Neural progenitor cell (in vitro differentiated cells): ENCODE data around the gene KAZN. TPM values are rescaled to one million over a fixed set of nuclear protein-coding genes. Genes with fewer than 3 reads are reported as not detected.

Source experiments
- DNase-seq: peaks from one replicate; pipeline ENCODE4 v3.0.0-alpha.2; 2016; ENCODE audit warnings: low spot score
- H2AFZ ChIP-seq: fragments of 200-600 bp; sonication (generic); replicated peaks from 2 replicates; pipeline ENCODE4 v1.6.1; 2016; ENCODE audit warnings: antibody characterized with exemption
- H3F3A ChIP-seq: fragments of 200-600 bp; sonication (generic); 2 replicates; pipeline ENCODE4 v1.6.1; 2016; ENCODE audit warnings: antibody characterized with exemption, low read depth
- H3K27ac ChIP-seq: fragments of 200-600 bp; sonication (generic); 2 replicates; pipeline ENCODE4 v1.5.1; 2016; ENCODE audit warnings: mild to moderate bottlenecking
- H3K27me3 ChIP-seq: fragments of 200-600 bp; sonication (generic); 2 replicates; pipeline ENCODE4 v1.6.1; 2016; ENCODE audit warnings: mild to moderate bottlenecking, moderate library complexity
- H3K36me3 ChIP-seq: fragments of 200-600 bp; sonication (generic); 2 replicates; pipeline ENCODE4 v1.5.1; 2016
- H3K4me1 ChIP-seq: fragments of 200-600 bp; sonication (generic); 2 replicates; pipeline ENCODE4 v1.6.1; 2016; ENCODE audit warnings: mixed run types
- H3K4me2 ChIP-seq: fragments of 200-600 bp; sonication (generic); 2 replicates; pipeline ENCODE4 v1.6.1; 2016
- H3K4me3 ChIP-seq: fragments of 200-600 bp; sonication (generic); 2 replicates; pipeline ENCODE4 v1.5.1; 2016
- H3K79me2 ChIP-seq: fragments of 200-600 bp; sonication (generic); 2 replicates; pipeline ENCODE4 v1.6.1; 2016; ENCODE audit warnings: low read depth
- H3K9ac ChIP-seq: fragments of 200-600 bp; sonication (generic); 2 replicates; pipeline ENCODE4 v1.6.1; 2016
- H3K9me3 ChIP-seq: fragments of 200-600 bp; sonication (generic); 2 replicates; pipeline ENCODE4 v1.5.1; 2016; ENCODE audit warnings: low read depth
- H4K20me1 ChIP-seq: fragments of 200-600 bp; sonication (generic); 2 replicates; pipeline ENCODE4 v1.6.1; 2016; ENCODE audit warnings: low read depth
- H3K27ac Mint-ChIP-seq: 3 replicates; pipeline ENCODE4 v1.8.0; 2021; ENCODE audit warnings: mixed read lengths
- H3K27me3 Mint-ChIP-seq: 2 replicates; pipeline ENCODE4 v1.8.0; 2022; ENCODE audit warnings: low read depth, mild to moderate bottlenecking, inconsistent platforms, moderate library complexity, mixed read lengths; ENCODE audit not compliant: insufficient read depth
- H3K36me3 Mint-ChIP-seq: 3 replicates; pipeline ENCODE4 v1.8.0; 2021; ENCODE audit warnings: mixed read lengths
- H3K4me1 Mint-ChIP-seq: 3 replicates; pipeline ENCODE4 v1.8.0; 2021; ENCODE audit warnings: mixed read lengths
- H3K4me3 Mint-ChIP-seq: 3 replicates; pipeline ENCODE4 v1.8.0; 2021; ENCODE audit warnings: mild to moderate bottlenecking, moderate library complexity, mixed read lengths
- H3K9me3 Mint-ChIP-seq: 3 replicates; pipeline ENCODE4 v1.8.0; 2020; ENCODE audit warnings: mixed read lengths
- EZH2 ChIP-seq: fragments of 200-600 bp; sonication (generic); IDR thresholded peaks from 2 replicates; pipeline ENCODE4 v1.6.1; 2017; ENCODE audit warnings: antibody characterized with exemption, mild to moderate bottlenecking, moderate library complexity
- EZH2phosphoT487 ChIP-seq: fragments of 200-600 bp; sonication (generic); IDR thresholded peaks from 2 replicates; pipeline ENCODE4 v1.6.1; 2017; ENCODE audit warnings: antibody characterized with exemption
- total RNA-seq: library from RNA; depleted of rRNA; stranded (reverse); fragments of >200 nt; gene quantifications from 2 replicates; pipeline ENCODE4 v1.2.3, GENCODE V29; 2015; ENCODE audit warnings: low replicate concordance
- TF ChIP-seq, protein P1 (sequence below): fragments of 200-600 bp; sonication (generic); IDR thresholded peaks from 2 replicates; pipeline ENCODE4 v1.5.1; 2017; ENCODE audit warnings: antibody characterized with exemption, mild to moderate bottlenecking

Gene KAZN
- total RNA-seq, 1 donor from 2014 or later = 6.1 TPM

DNA sequence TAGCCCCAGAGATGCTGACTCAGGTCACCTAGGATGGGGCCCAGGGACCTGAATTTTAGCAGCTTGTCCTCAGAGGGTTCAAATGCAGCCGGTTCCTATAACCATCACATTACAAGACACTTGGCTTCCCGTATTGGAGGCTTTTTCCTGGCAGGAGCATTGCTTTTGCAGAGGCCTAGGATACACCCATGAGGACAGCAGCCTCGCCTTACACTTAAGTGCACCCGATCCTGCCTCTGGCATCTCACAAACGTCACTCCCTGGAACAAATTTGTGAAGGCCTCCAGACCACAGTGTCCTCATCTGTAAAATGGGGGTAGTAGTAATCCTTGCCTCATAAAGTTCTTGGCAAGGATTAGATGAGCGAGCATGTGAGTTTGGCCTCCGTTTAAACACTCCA lies 130.0 kb downstream of the KAZN start:
- DNase-seq = no peak
- H3K9me3 Mint-ChIP-seq = no peaks in the 10 kb centered on the region
- no peaks in the 10 kb centered on the region for H3K36me3 Mint-ChIP-seq
- Histone ChIP-seq H3K4me3 (no peak overlapping the region), H3K9ac (no peak overlapping the region), H2AFZ (no peak overlapping the region), H3K79me2 (no peaks in the 10 kb centered on the region), H3K4me2 (no peak overlapping the region), H4K20me1 (peaks cover 9% of the 10 kb centered on the region), H3K27ac (no peak overlapping the region), H3F3A (peaks cover 56% of the 10 kb centered on the region), H3K27me3 (peaks cover 4% of the 10 kb centered on the region), H3K4me1 (peaks cover 65% of the 10 kb centered on the region), H3K36me3 (no peaks in the 10 kb centered on the region), H3K9me3 (no peaks in the 10 kb centered on the region)
- no peak overlapping the region for H3K4me3 Mint-ChIP-seq
- TF ChIP-seq, protein P1, sequence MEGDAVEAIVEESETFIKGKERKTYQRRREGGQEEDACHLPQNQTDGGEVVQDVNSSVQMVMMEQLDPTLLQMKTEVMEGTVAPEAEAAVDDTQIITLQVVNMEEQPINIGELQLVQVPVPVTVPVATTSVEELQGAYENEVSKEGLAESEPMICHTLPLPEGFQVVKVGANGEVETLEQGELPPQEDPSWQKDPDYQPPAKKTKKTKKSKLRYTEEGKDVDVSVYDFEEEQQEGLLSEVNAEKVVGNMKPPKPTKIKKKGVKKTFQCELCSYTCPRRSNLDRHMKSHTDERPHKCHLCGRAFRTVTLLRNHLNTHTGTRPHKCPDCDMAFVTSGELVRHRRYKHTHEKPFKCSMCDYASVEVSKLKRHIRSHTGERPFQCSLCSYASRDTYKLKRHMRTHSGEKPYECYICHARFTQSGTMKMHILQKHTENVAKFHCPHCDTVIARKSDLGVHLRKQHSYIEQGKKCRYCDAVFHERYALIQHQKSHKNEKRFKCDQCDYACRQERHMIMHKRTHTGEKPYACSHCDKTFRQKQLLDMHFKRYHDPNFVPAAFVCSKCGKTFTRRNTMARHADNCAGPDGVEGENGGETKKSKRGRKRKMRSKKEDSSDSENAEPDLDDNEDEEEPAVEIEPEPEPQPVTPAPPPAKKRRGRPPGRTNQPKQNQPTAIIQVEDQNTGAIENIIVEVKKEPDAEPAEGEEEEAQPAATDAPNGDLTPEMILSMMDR = no peak
- TF ChIP-seq EZH2 (no peak), EZH2phosphoT487 (no peak)
- peaks cover 54% of the 10 kb centered on the region for H3K4me1 Mint-ChIP-seq
- peaks cover 2% of the 10 kb centered on the region for H3K27me3 Mint-ChIP-seq
- H3K27ac Mint-ChIP-seq = no peak overlapping the region

DNA sequence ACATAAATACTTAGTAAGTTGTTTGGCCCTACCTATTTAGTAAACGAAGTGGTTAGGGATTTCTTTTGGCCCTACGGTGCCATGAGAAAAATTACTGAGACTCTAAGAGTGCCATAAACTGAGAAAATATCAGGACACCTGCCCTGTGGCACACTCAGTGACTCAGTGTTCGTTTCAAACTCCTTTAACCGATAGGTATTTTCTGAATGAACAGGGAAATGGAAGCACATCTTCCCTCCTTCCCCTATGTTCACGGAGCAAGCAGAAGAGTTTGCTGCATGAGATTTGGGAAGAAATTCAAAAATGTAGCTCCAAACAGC lies 134.2 kb downstream of the KAZN start:
- peaks cover 10% of the 10 kb centered on the region for H3K27me3 ChIP-seq
- H3K4me2 ChIP-seq = peak overlapping the region; percentile 59
- Mint-ChIP-seq H3K27ac (peak overlapping the region; percentile 96), H3K4me1 (peaks cover 60% of the 10 kb centered on the region), H3K9me3 (no peaks in the 10 kb centered on the region), H3K27me3 (peaks cover 2% of the 10 kb centered on the region), H3K4me3 (peak overlapping the region; percentile 81), H3K36me3 (no peaks in the 10 kb centered on the region)
- H3K27ac ChIP-seq = no peak overlapping the region
- no peak overlapping the region for H3K9ac ChIP-seq
- no peaks in the 10 kb centered on the region for H3K79me2 ChIP-seq
- peak overlapping the region; percentile 9 for H3K4me3 ChIP-seq
- H3F3A ChIP-seq = peaks cover 26% of the 10 kb centered on the region
- H3K4me1 ChIP-seq = peaks cover 38% of the 10 kb centered on the region
- H2AFZ ChIP-seq = no peak overlapping the region
- no peaks in the 10 kb centered on the region for H3K9me3 ChIP-seq
- no peak for DNase-seq
- TF ChIP-seq EZH2phosphoT487 (no peak), EZH2 (no peak)
- TF ChIP-seq, protein P1 = no peak
- H3K36me3 ChIP-seq = no peaks in the 10 kb centered on the region
- peaks cover 9% of the 10 kb centered on the region for H4K20me1 ChIP-seq

DNA sequence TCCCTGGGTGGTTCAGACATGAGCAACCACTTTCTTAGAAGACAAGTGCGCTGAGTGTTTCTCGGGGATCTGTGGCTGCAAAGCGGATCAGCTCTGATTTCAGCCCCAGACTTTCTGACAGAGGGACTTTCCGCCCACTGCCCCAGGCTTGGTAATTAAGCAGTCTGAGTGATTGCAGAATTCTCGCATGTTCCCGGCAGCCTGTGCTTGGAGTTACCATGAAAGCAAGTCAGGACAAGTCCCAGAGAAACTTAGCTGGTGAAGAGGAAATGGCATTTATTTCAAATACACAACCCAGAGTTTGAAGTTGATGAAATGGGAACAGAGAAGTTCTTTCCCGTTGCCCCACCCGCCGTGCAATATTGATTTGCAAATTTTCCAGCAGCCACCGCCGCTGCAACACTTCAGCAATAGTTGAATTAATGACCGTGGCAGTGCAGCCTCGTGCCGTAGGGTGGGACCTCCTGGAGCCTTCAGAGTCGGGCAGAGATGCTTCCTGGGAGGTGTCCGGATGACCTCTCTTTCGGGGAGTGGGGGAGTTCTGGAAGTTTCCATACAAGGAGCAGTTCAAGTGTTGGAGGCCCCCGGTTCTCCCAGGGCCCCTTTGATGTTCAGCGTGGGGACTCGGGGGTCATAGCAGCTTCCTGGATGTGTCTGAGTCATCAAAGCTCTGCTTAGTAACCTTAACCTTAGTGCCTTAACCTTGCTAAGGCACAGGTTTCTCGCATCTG lies 134.7 kb downstream of the KAZN start:
- no peak overlapping the region for H3K27ac ChIP-seq
- H3K36me3 ChIP-seq = no peaks in the 10 kb centered on the region
- no peak overlapping the region for H2AFZ ChIP-seq
- TF ChIP-seq EZH2 (no peak), EZH2phosphoT487 (no peak)
- TF ChIP-seq, protein P1 = no peak
- peaks cover 62% of the 10 kb centered on the region for H3K4me1 Mint-ChIP-seq
- DNase-seq = peak; percentile 63
- no peaks in the 10 kb centered on the region for H3K79me2 ChIP-seq
- peaks cover 9% of the 10 kb centered on the region for H4K20me1 ChIP-seq
- H3K36me3 Mint-ChIP-seq = no peaks in the 10 kb centered on the region
- no peak overlapping the region for H3K9ac ChIP-seq
- H3K4me3 ChIP-seq = peak overlapping the region; percentile 9
- H3K27me3 ChIP-seq = peaks cover 10% of the 10 kb centered on the region
- H3K27ac Mint-ChIP-seq = peak overlapping the region; percentile 96
- H3K9me3 Mint-ChIP-seq = no peaks in the 10 kb centered on the region
- peaks cover 26% of the 10 kb centered on the region for H3F3A ChIP-seq
- H3K27me3 Mint-ChIP-seq = peaks cover 2% of the 10 kb centered on the region
- H3K9me3 ChIP-seq = no peaks in the 10 kb centered on the region
- peak overlapping the region; percentile 81 for H3K4me3 Mint-ChIP-seq
- H3K4me1 ChIP-seq = peaks cover 38% of the 10 kb centered on the region
- H3K4me2 ChIP-seq = peak overlapping the region; percentile 59
